Transverse colon (tissue), 4 donors: ENCODE measurements around the gene CNPY4. TPM values are rescaled to one million over a fixed set of nuclear protein-coding genes. Genes with fewer than 3 reads are reported as not detected.

Source experiments
- DNase-seq: peaks from one replicate; pipeline ENCODE4 v3.0.0-alpha.2; 2019
- H3K27ac ChIP-seq, 4 donors: fragments of 200-600 bp; sonication (generic); 2 replicates each; pipeline ENCODE4 v1.5.1; 2016 to 2018; ENCODE audit warnings: inconsistent platforms in 4 of 4
- H3K27me3 ChIP-seq: fragments of 200-600 bp; sonication (generic); 2 replicates; pipeline ENCODE4 v1.5.1; 2017; ENCODE audit warnings: inconsistent platforms
- H3K36me3 ChIP-seq, 4 donors: fragments of 200-600 bp; sonication (generic); 2 replicates each; pipeline ENCODE4 v1.5.1; 2017 to 2019; ENCODE audit warnings: inconsistent platforms in 4 of 4
- H3K4me1 ChIP-seq, 4 donors: fragments of 200-600 bp; sonication (generic); 2 replicates each; pipeline ENCODE4 v1.5.1; 2017 to 2020; ENCODE audit warnings: inconsistent platforms in 4 of 4
- H3K4me3 ChIP-seq, 4 donors: fragments of 200-600 bp; sonication (generic); 1 replicate in 1 of 4; 2 replicates in 3 of 4; pipeline versions ENCODE4 v1.5.1 to v1.6.1; 2017 to 2019; ENCODE audit warnings: inconsistent platforms in 4 of 4
- H3K9me3 ChIP-seq, 2 donors: fragments of 200-600 bp; sonication (generic); 2 replicates each; pipeline ENCODE4 v1.5.1; 2017 to 2019; ENCODE audit warnings: inconsistent platforms in 2 of 2
- CTCF ChIP-seq, 5 experiments: fragments of 200-600 bp in 3 of 5; fragments of 450-650 bp in 2 of 5; sonication (generic) in 3 of 5; IDR thresholded peaks; 1 replicate in 2 of 5; 2 replicates in 3 of 5; pipeline ENCODE4 v1.5.1; 2016 to 2017; ENCODE audit warnings: antibody characterized with exemption in 5 of 5, inconsistent platforms in 3 of 5, mild to moderate bottlenecking in 2 of 5, moderate library complexity in 1 of 5
- EP300 ChIP-seq: sonication (generic); formaldehyde crosslinking; IDR thresholded peaks from one replicate; pipeline ENCODE4 v1.6.1; 2017; ENCODE audit warnings: antibody characterized with exemption, low read depth
- POLR2A ChIP-seq: fragments of 450-650 bp; IDR thresholded peaks from one replicate; pipeline ENCODE4 v1.6.1; 2016; ENCODE audit warnings: antibody characterized with exemption, mild to moderate bottlenecking, moderate library complexity
- POLR2AphosphoS5 ChIP-seq, 3 donors: sonication (generic); formaldehyde crosslinking; IDR thresholded peaks; one replicate each; pipeline ENCODE4 v1.6.1; 2016; ENCODE audit warnings: antibody characterized with exemption in 3 of 3
- WGBS, 2 donors: methylation state at CpG; one replicate each; pipeline ENCODE4 v1.1.5; 2018; ENCODE audit warnings: low coverage in 1 of 2; 5-methylcytosine and 5-hydroxymethylcytosine counted together
- in situ Hi-C, 4 donors: fragments of 200-750 bp; cut with MboI; loops; one replicate each; pipeline versions ENCODE4 v1.15.0 to v1.15.1; 2017; ENCODE audit warnings: low sequenced_read_pairs in 3 of 4, low pct_ligation_motif_present in 1 of 4, low pct_unique_long_range_greater_than_20kb in 1 of 4
- intact Hi-C: fragments of 100-400 bp; cut with DNase I; formaldehyde crosslinking; loops from one replicate; pipeline ENCODE4 v1.15.1; 2023; ENCODE audit warnings: low total_unique reads
- total RNA-seq, 4 donors: library from RNA; depleted of rRNA; stranded (reverse); fragments of >200 nt; gene quantifications; one replicate each; pipeline ENCODE4 v1.1.0, GENCODE V29; 2016

The CNPY4 gene
- total RNA-seq, 4 donors from 2014 or later = 4.9 to 9.4 (median 7.0) TPM

- no peaks in the 10 kb centered on the region for H3K4me1 ChIP-seq
- H3K27ac ChIP-seq = no peak overlapping the region
- no peak for DNase-seq
- intact Hi-C loops (no loop called here), in situ Hi-C loops (no loop called here)
- H3K4me3 ChIP-seq = no peak overlapping the region
- H3K36me3 ChIP-seq = peaks cover 0 to 17% (median 8%) of the 10 kb centered on the region in 4 donors
- H3K27me3 ChIP-seq = no peaks in the 10 kb centered on the region
- TF ChIP-seq EP300 (no peak), POLR2AphosphoS5 (IDR thresholded peaks at IDR 0.05) (no peak), POLR2A (no peak), CTCF (IDR thresholded peaks at IDR 0.05) (no peak)
- H3K9me3 ChIP-seq = no peaks in the 10 kb centered on the region
- 70 to 93% methylated on average over 2 to 13 of the region's 13 CpGs for WGBS, 2 donors
Measured at GRCh38 chr7:100111914-100112313, 7.5 kb upstream of the CNPY4 start.

- Histone ChIP-seq H3K4me1 (peaks cover 6 to 12% (median 9%) of the 10 kb centered on the region in 4 donors), H3K27me3 (no peaks in the 10 kb centered on the region), H3K9me3 (no peaks in the 10 kb centered on the region), H3K27ac (no peak overlapping the region), H3K4me3 (no peak overlapping the region), H3K36me3 (peaks cover 0 to 9% (median 4%) of the 10 kb centered on the region in 4 donors)
- in situ Hi-C loops = no loop called here
- intact Hi-C loops = no loop called here
- WGBS, 2 donors = 91 to 96% methylated on average over 5 to 7 of the region's 7 CpGs
- DNase-seq = no peak
- TF ChIP-seq CTCF (IDR thresholded peaks at IDR 0.05) (no peak), EP300 (no peak)
Measured at GRCh38 chr7:100115026-100115425, 4.4 kb upstream of the CNPY4 start.

GRCh38 chr7:100118388-100119071 lies 904 bp upstream of the CNPY4 start:
- Histone ChIP-seq H3K9me3 (no peaks in the 10 kb centered on the region), H3K27me3 (no peaks in the 10 kb centered on the region), H3K36me3 (no peaks in the 10 kb centered on the region), H3K4me3 (peak overlapping the region; percentile 60 to 78 (median 73)), H3K4me1 (peaks cover 6 to 20% (median 17%) of the 10 kb centered on the region in 4 donors), H3K27ac (peak overlapping the region; percentile 88 to 94 (median 90))
- TF ChIP-seq POLR2AphosphoS5 (IDR thresholded peaks at IDR 0.05) = no peak
- no peak for TF ChIP-seq EP300
- no peak for TF ChIP-seq POLR2A
- TF ChIP-seq CTCF (IDR thresholded peaks at IDR 0.05) = no peak
- 18 to 21% methylated on average over 11 to 18 of the region's 18 CpGs for WGBS, 2 donors
- intact Hi-C loops = no loop called here
- no peak for DNase-seq
- in situ Hi-C loops = no loop called here

GRCh38 chr7:100119970-100120732 lies 717 bp downstream of the CNPY4 start:
- peak; percentile 68 for DNase-seq
- intact Hi-C loops = no loop called here

More at GRCh38 chr7:100119970-100120732, 717 bp downstream of the CNPY4 start:
- TF ChIP-seq CTCF (IDR thresholded peaks at IDR 0.05) = no peak
- TF ChIP-seq POLR2AphosphoS5 (IDR thresholded peaks at IDR 0.05) = no peak
- no peak for TF ChIP-seq EP300
- no peak for TF ChIP-seq POLR2A
- Histone ChIP-seq H3K36me3 (no peaks in the 10 kb centered on the region), H3K27ac (peak overlapping the region; percentile 88 to 94 (median 90)), H3K4me3 (peak overlapping the region; percentile 63 to 78 (median 73)), H3K9me3 (no peaks in the 10 kb centered on the region), H3K4me1 (peaks cover 6 to 32% (median 28%) of the 10 kb centered on the region in 4 donors), H3K27me3 (no peaks in the 10 kb centered on the region)
- WGBS, 2 donors = 22 to 80% methylated on average over 3 to 19 of the region's 19 CpGs
- in situ Hi-C loops = loop anchor here in 1 of 4 donors (5.0 kb wide), 1 partner anchor 87 kb away; no protein-coding TSS in a partner anchor
